GM15510 (cell line): ENCODE results near the gene NR3C2.

Experiments
- POLR2A ChIP-seq: IDR thresholded peaks from 3 replicates; pipeline ENCODE4 v1.6.1; 2011; ENCODE audit warnings: borderline replicate concordance; ENCODE audit not compliant: insufficient read length; ENCODE audit errors: extremely low read depth

NR3C2 gene

GRCh38 chr4:148238811-148239493 is 203.3 kb downstream of the NR3C2 start:
- no peak for TF ChIP-seq POLR2A

GRCh38 chr4:148238086-148238485 is 204.1 kb downstream of the NR3C2 start:
- TF ChIP-seq POLR2A: no peak

GRCh38 chr4:148235809-148236208 is 206.4 kb downstream of the NR3C2 start:
- no peak for TF ChIP-seq POLR2A

- TF ChIP-seq POLR2A: no peak
Measured at GRCh38 chr4:148229798-148230197, 212.4 kb downstream of the NR3C2 start.

GRCh38 chr4:148229028-148229427 is 213.2 kb downstream of the NR3C2 start:
- no peak for TF ChIP-seq POLR2A

- TF ChIP-seq POLR2A: no peak
Measured at GRCh38 chr4:148227147-148227546, 215.1 kb downstream of the NR3C2 start.

- no peak for TF ChIP-seq POLR2A
Measured at GRCh38 chr4:148226341-148226740, 215.9 kb downstream of the NR3C2 start.

GRCh38 chr4:148225639-148226038 is 216.6 kb downstream of the NR3C2 start:
- TF ChIP-seq POLR2A: no peak

- no peak for TF ChIP-seq POLR2A
Measured at GRCh38 chr4:148224476-148224875, 217.7 kb downstream of the NR3C2 start.

- TF ChIP-seq POLR2A: no peak
Measured at GRCh38 chr4:148222991-148223660, 219.1 kb downstream of the NR3C2 start.

- no peak for TF ChIP-seq POLR2A
Measured at GRCh38 chr4:148216866-148217814, 225.1 kb downstream of the NR3C2 start.

GRCh38 chr4:148216321-148216720 is 225.9 kb downstream of the NR3C2 start:
- no peak for TF ChIP-seq POLR2A

- TF ChIP-seq POLR2A: no peak
Measured at GRCh38 chr4:148215202-148215601, 227.0 kb downstream of the NR3C2 start.

GRCh38 chr4:148214529-148215166 is 227.6 kb downstream of the NR3C2 start:
- TF ChIP-seq POLR2A: no peak

- no peak for TF ChIP-seq POLR2A
Measured at GRCh38 chr4:148211533-148211932, 230.7 kb downstream of the NR3C2 start.
